GM18507 (cell line): ENCODE data around the gene SLC8A3.
A peak's percentile ranks its signal among the peaks of the same experiment; 100 is the strongest.

ENCODE experiments used
- DNase-seq: peaks from one replicate; pipeline ENCODE4 v3.0.0; 2011; ENCODE audit warnings: low read depth; ENCODE audit not compliant: insufficient read length; ENCODE audit errors: extremely low spot score
- FAIRE-seq: peaks from 2 replicates; lab custom pipeline; 2011; peaks lifted over from hg19 to GRCh38; lab: Jason Lieb, UNC

The SLC8A3 gene

GRCh38 chr14:70130482-70130881 lies 58.3 kb downstream of the SLC8A3 start:
- no peak for DNase-seq
- no peak for FAIRE-seq

DNA sequence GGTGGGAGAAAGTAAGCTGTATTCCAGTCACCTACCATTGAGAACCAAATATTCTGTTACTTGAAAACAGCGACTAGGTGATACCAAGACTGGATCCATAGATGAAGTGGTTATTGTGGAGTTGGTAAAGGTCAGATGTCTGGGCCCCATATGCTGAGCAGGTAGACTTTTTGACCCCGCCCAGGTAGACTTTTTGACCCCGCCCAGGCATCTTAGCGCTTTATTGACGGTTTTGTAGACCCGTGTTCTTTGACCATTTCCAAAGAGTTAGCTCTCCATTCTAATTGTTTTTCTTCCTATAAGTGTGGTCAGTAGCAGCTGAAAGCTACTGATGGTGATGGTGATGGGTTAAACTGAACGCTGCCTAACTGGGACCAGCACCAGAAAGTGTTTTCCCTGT lies 61.6 kb downstream of the SLC8A3 start:
- DNase-seq (no peak), FAIRE-seq (no peak)

DNA sequence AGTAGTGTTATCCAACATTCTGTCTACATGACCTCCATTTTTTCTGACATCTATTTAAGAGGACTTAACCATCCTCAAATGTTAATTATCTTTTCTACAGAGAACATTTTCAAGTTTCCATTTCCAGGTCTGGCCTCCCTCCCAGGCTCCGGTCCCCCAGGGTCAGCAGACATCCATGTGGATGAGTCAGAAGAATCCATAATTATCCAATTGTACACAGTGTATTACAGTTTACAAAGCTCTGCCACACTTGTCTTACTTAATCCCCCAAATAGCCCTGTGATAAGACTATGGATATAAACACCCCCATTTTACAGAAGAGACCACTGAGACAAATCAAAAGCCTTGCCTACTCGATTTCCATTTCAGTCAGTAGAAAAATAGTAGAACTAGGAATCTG lies 65.0 kb downstream of the SLC8A3 start:
- no peak for FAIRE-seq

DNA sequence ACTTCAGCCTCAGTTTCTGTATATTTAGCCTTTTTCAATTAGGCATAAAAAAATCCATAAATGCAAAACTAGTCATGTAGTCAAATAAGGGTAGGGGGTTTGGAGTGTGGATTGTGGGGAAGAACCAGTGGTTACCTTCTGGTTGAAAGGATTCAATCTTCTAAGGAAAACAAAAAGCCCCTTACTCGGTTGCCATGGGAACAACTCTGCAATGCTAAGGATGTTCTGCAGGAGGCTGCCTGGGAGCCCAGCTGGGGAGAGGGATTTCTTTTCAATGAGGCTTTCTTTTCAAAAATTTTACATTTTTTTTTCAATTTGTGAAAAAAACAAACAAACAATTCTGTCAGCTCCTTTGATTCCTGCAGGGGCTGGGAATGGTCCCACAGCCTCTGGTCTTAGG lies 67.2 kb downstream of the SLC8A3 start:
- DNase-seq (no peak), FAIRE-seq (no peak)

More for the DNA sequence above, 65.0 kb downstream of the SLC8A3 start:
- DNase-seq = no peak

DNA sequence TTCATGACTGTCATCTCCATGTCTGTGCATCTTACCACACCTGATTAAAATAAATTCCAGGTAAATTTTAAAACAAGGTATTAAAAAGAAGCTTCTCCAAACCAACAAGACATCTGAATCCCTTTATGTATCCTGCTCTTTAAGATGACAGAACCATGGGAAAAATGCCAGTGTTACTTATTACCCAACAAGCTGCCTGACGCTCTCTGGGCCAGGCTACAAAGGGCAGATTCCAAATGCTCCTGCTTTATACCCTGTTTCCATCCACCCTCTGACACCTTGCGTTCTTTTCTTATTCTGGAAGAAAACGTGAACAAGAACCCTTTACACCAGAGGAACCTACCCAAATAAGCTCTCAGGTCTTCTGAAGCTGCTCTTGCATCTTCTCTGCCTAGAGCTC lies 70.7 kb downstream of the SLC8A3 start:
- FAIRE-seq (no peak), DNase-seq (no peak)

GRCh38 chr14:70116278-70116677 lies 72.5 kb downstream of the SLC8A3 start:
- FAIRE-seq (no peak), DNase-seq (no peak)

- FAIRE-seq (no peak), DNase-seq (no peak)
Measured at GRCh38 chr14:70114621-70115156, 74.1 kb downstream of the SLC8A3 start.

GRCh38 chr14:70113211-70113610 lies 75.5 kb downstream of the SLC8A3 start:
- DNase-seq (no peak), FAIRE-seq (no peak)

- FAIRE-seq (no peak), DNase-seq (no peak)
Measured at GRCh38 chr14:70108419-70108818, 80.3 kb downstream of the SLC8A3 start.

- DNase-seq (no peak), FAIRE-seq (no peak)
Measured at GRCh38 chr14:70107309-70107708, 81.4 kb downstream of the SLC8A3 start.

DNA sequence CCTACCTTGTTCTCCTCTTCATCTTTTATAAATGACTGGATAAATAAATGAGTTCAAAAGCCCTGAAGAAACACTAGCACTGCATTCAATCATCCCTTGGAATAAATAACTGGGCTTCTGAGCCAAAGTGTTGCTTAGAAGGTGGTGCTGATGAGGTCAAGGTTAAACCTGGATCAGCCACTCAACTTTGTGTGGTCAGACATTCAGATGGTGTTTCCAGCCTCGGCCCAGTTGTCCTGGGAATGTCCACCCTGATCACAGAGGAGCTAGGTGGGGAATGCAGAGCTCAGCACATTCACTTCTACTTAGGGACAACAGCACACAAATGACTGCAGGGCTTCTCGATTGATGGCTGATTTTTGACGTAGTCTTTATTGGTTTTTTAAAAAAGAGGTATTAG lies 88.7 kb downstream of the SLC8A3 start:
- no peak for FAIRE-seq
- no peak for DNase-seq

- no peak for FAIRE-seq
- no peak for DNase-seq
Measured at GRCh38 chr14:70098250-70098809, 90.4 kb downstream of the SLC8A3 start.

- FAIRE-seq (no peak), DNase-seq (no peak)
Measured at GRCh38 chr14:70097576-70098249, 91.0 kb downstream of the SLC8A3 start.

DNA sequence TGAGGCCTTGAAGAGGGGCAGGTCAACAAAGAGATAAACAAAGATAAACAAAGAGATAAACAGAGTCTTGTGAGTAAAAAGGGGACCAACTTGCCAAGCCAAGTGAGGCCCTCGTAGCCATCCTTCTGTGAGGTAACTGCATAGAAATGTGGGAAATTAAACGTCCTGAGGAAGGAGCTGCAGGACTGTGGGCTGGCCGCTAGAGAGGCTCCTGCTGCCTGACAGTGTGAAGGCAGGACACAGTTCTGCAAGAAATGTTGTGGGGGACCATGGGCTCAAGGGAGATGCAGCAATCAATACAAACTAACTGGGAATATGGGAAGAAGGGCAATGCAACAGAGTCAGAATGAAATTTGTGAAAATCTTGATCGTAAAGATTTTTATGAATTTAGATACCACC lies 91.9 kb downstream of the SLC8A3 start:
- DNase-seq (no peak), FAIRE-seq (no peak)

DNA sequence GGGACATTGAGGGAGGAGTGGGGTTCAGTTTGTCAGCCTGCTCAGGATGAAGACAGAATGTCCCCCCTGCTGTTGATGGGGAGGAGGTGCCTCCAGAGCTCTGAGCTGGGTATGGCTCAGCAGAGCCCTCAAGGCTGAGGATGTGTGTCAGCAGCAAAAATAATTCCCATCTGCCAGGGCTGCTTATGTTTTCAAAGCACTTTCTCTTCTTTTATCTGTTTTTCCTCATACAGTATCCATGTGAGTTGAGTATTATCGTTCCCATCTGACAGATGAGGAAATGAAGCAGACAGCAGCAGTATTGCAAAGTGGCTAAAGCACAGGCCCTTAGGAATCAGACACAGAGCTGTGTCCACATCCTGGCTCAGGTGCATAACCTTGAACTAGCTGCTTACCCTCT lies 94.1 kb downstream of the SLC8A3 start:
- DNase-seq = no peak

DNA sequence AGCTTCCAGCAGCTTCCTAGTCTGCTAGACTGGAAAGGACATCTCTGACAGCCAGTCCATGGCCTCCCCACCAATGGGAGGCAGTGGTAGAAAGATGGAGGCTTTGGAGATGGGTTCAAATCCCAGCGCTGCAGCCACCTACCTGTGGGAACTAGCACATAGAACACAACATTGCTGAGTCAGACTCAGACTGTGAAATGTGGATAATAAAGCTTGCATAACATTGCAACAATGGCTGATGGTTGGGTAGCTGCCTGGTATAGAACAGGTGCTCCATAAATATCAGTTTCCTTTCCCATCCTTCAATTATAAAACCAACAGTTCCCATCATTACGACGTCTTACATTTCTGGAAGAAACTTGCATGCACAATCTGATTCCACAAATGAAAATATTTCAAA lies 94.6 kb downstream of the SLC8A3 start:
- no peak for FAIRE-seq
- DNase-seq = no peak

More for the DNA sequence above, 94.1 kb downstream of the SLC8A3 start:
- no peak for FAIRE-seq

DNA sequence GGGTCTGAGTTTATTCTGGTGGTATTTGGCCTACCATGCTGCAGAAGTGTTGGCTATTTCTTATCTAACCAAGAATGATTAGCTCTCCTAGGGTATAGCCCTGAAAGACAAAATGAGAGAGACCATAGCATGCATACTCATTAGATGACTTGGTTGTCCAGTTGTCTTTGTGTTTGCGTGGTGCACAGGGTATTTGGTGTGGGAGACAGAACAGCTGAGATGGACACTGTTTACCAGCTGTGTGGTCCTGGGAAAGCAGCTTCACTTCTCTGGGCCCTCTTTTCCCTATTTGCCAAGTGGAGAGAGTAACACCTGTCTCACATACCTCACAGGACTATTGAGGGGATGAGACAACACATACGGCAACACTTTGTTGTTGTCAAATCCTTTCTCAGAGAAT lies 95.6 kb downstream of the SLC8A3 start:
- DNase-seq (no peak), FAIRE-seq (no peak)

GRCh38 chr14:70087380-70087697 lies 101.4 kb downstream of the SLC8A3 start:
- DNase-seq (no peak), FAIRE-seq (no peak)

GRCh38 chr14:70086685-70087379 lies 101.9 kb downstream of the SLC8A3 start:
- no peak for DNase-seq
- FAIRE-seq = peak; percentile 79

DNA sequence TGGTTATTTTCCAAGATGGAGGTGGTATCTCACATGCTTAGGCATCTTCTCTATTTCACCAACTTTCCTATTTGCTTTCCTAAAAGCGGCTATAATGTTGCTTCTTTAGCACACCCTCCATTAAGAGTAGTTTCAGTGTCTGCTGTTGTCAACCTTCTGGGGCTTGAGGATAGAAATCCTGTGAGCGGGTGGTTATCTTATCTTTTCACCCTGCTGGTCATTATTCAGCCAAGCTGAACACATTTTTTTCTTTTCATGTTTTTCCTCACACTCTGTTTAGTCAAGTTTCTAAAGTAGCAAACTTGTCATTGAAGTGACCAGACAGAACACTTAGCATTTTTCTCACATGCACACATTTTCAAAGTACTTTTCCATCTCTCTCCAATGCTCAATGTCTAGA lies 104.5 kb downstream of the SLC8A3 start:
- peak; percentile 18 for FAIRE-seq
- no peak for DNase-seq

DNA sequence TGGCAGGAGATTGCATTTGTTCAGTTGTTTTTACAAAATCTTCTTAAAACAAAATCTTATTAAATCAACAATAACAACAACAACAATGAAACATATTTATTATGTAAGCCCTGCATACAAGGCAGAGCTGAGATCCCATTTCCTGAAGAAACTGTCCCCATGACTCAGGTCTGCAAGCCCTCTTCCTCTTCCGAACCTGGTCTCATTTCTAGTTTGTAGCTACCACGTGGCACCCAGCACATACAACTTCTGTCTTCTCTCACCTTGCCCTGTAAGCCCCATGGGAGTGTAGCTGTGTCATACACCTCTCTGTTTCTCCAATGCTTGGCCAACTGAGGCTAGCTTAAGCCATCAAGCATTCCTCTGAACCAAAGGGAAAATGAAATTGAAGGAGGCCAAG lies 106.4 kb downstream of the SLC8A3 start:
- FAIRE-seq (no peak), DNase-seq (no peak)
